ENCODE data around the gene PRSS21.

Gene PRSS21

GRCh38 chr16:2826591-2827373 is 9.7 kb downstream of the PRSS21 start:
- no peak for DNase-seq

GRCh38 chr16:2827374-2827791 is 10.3 kb downstream of the PRSS21 start:
- DNase-seq: no peak

GRCh38 chr16:2827831-2828520 is 10.9 kb downstream of the PRSS21 start:
- DNase-seq: no peak

GRCh38 chr16:2828521-2828840 is 11.4 kb downstream of the PRSS21 start:
- DNase-seq: no peak

- no peak for DNase-seq
These were observed 11.9 kb downstream of the PRSS21 start for GRCh38 chr16:2828876-2829430.

- DNase-seq: no peak
These were observed 12.7 kb downstream of the PRSS21 start, which contains the start of gene ZG16B for GRCh38 chr16:2829501-2830354. ZG16B (plus strand) TSS chr16:2830303; CDS start chr16:2830442, 139 bp downstream.

GRCh38 chr16:2830355-2830695 is 13.3 kb downstream of the PRSS21 start:
- DNase-seq: no peak

- no peak for DNase-seq
These were observed 14.2 kb downstream of the PRSS21 start for GRCh38 chr16:2831203-2831602.

GRCh38 chr16:2833776-2834175 is 16.7 kb downstream of the PRSS21 start:
- DNase-seq: no peak

GRCh38 chr16:2834968-2835367 is 17.9 kb downstream of the PRSS21 start:
- DNase-seq: no peak

GRCh38 chr16:2835638-2836493 is 18.8 kb downstream of the PRSS21 start:
- DNase-seq: no peak

GRCh38 chr16:2836646-2837508 is 19.8 kb downstream of the PRSS21 start:
- DNase-seq: no peak

- DNase-seq: peak; percentile 71
These were observed 21.9 kb downstream of the PRSS21 start for GRCh38 chr16:2838928-2839327.

- no peak for DNase-seq
These were observed 22.8 kb downstream of the PRSS21 start for GRCh38 chr16:2839650-2840450.

GRCh38 chr16:2840914-2841313 is 23.9 kb downstream of the PRSS21 start:
- no peak for DNase-seq

- peak; percentile 11 for DNase-seq
These were observed 24.7 kb downstream of the PRSS21 start for GRCh38 chr16:2841606-2842339.

GRCh38 chr16:2842340-2843000 is 25.4 kb downstream of the PRSS21 start:
- peak; percentile 91 for DNase-seq

- DNase-seq: no peak
These were observed 26.5 kb downstream of the PRSS21 start for GRCh38 chr16:2843526-2843925.

GRCh38 chr16:2845116-2845515 is 28.1 kb downstream of the PRSS21 start:
- no peak for DNase-seq

Measured in stimulated activated CD4-positive, alpha-beta T cell treated with anti-CD3 and anti-CD28 coated beads, Interleukin-15, amount 100 ng/mL, for 24 hours (primary cell).